Gastroesophageal sphincter (tissue), 3 donors: ENCODE data around the gene SOCS3.

Experiments
- CTCF ChIP-seq, 4 experiments: fragments of 200-600 bp in 2 of 4; fragments of 450-650 bp in 2 of 4; sonication (generic) in 1 of 4; IDR thresholded peaks; one replicate each; pipeline ENCODE4 v1.5.1; 2017 to 2019; ENCODE audit warnings: antibody characterized with exemption in 4 of 4, mild to moderate bottlenecking in 2 of 4, moderate library complexity in 2 of 4
- EP300 ChIP-seq: sonication (generic); formaldehyde crosslinking; IDR thresholded peaks from one replicate; pipeline ENCODE4 v1.6.1; 2017; ENCODE audit warnings: antibody characterized with exemption, mild to moderate bottlenecking

- TF ChIP-seq EP300, result no peak
- no peak for TF ChIP-seq CTCF (IDR thresholded peaks at IDR 0.05)
These were observed 42.0 kb upstream of the SOCS3 start for GRCh38 chr17:78401891-78402290.
